Activated T-helper 9 cell treated with anti-CD3 and anti-CD28 coated beads, Interleukin-2, amount 50 U/mL, for 16 hours (primary cell): ENCODE results near the gene B3GAT2.

Source experiments
- DNase-seq: peaks from one replicate; pipeline ENCODE4 v3.0.0-alpha.2; 2020; ENCODE audit warnings: low read depth

The B3GAT2 gene

GRCh38 chr6:70894001-70894400, 62.9 kb downstream of the B3GAT2 start:
- DNase-seq = no peak

- DNase-seq = no peak
Measured at GRCh38 chr6:70889270-70889669, 67.6 kb downstream of the B3GAT2 start.

GRCh38 chr6:70886661-70887060, 70.2 kb downstream of the B3GAT2 start:
- no peak for DNase-seq

- no peak for DNase-seq
Measured at GRCh38 chr6:70886071-70886470, 70.8 kb downstream of the B3GAT2 start.

GRCh38 chr6:70884074-70884983, 72.5 kb downstream of the B3GAT2 start:
- peak; percentile 20 for DNase-seq

GRCh38 chr6:70879496-70879895, 77.4 kb downstream of the B3GAT2 start:
- DNase-seq = no peak

- DNase-seq = no peak
Measured at GRCh38 chr6:70874181-70874913, 82.5 kb downstream of the B3GAT2 start.

GRCh38 chr6:70872469-70872868, 84.4 kb downstream of the B3GAT2 start:
- no peak for DNase-seq

- no peak for DNase-seq
Measured at GRCh38 chr6:70864401-70864800, 92.5 kb downstream of the B3GAT2 start.

- no peak for DNase-seq
Measured at GRCh38 chr6:70863343-70863742, 93.5 kb downstream of the B3GAT2 start.

GRCh38 chr6:70860920-70861319, 95.9 kb downstream of the B3GAT2 start:
- DNase-seq = no peak

- no peak for DNase-seq
Measured at GRCh38 chr6:70860045-70860444, 96.8 kb downstream of the B3GAT2 start.

- DNase-seq = no peak
Measured at GRCh38 chr6:70857387-70858077, 99.3 kb downstream of the B3GAT2 start.

GRCh38 chr6:70852667-70853246, 104.1 kb downstream of the B3GAT2 start:
- DNase-seq = no peak

- no peak for DNase-seq
Measured at GRCh38 chr6:70849348-70850069, 107.4 kb downstream of the B3GAT2 start.

GRCh38 chr6:70847106-70848084, 109.5 kb downstream of the B3GAT2 start:
- DNase-seq = no peak

- DNase-seq = no peak
Measured at GRCh38 chr6:70846207-70846835, 110.5 kb downstream of the B3GAT2 start.

- DNase-seq = no peak
Measured at GRCh38 chr6:70844301-70844700, 112.6 kb downstream of the B3GAT2 start.

- DNase-seq = no peak
Measured at GRCh38 chr6:70843328-70843918, 113.4 kb downstream of the B3GAT2 start.
